ENCODE measurements around the gene ITGBL1. TPM values are rescaled to one million over a fixed set of nuclear protein-coding genes. Genes with fewer than 3 reads are reported as not detected.

ITGBL1 gene
- total and polyA plus RNA-seq, 2 of the 8 experiments (the other 6 are each of a cell fraction or from before 2014, with no cell fraction given): not detected

DNA sequence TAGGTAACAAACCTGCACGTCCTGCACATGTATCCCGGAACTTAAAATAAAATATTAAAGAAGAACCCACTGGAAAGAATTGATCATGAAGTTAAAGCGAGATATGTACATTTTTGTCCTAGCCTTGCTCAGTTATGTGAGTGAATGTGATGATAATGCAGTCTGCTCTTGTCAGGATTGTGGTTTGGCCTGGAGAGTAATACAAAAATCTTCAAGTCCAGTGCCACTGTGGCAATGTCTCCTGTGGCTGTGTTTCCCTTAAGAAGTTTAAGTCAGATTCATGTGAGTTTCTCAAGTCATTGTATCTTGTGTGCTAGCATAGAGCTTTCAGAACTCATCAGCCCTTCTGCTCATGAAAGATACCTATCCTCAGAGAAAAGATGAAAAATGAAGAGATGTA lies 18.0 kb upstream of the ITGBL1 start:
- Histone ChIP-seq H2BK120ac (replicated peaks; ENCODE audit: low read depth, low read length) (no peak overlapping the region), H4K20me1 (replicated peaks in 1 of 2; ENCODE audit: control insufficient read depth in 1 of 2, insufficient read depth in 2 of 2, low read length in 2 of 2) (no peaks in the 10 kb centered on the region), H3K79me1 (ENCODE audit: low read depth, low read length) (no peaks in the 10 kb centered on the region), H3K4ac (replicated peaks; ENCODE audit: insufficient read length, low read depth, low read length) (no peak overlapping the region), H3K18ac (ENCODE audit: extremely low read depth, low read length) (no peak overlapping the region), H3K36me3 (ENCODE audit: control insufficient read depth in 2 of 4, insufficient read depth in 4 of 4, low read length in 3 of 4) (no peaks in the 10 kb centered on the region), H4K91ac (replicated peaks; ENCODE audit: insufficient read length, low read length) (no peak overlapping the region), H2BK15ac (ENCODE audit: low read length) (no peak overlapping the region), H3K27me3 (replicated peaks in 1 of 4; ENCODE audit: control insufficient read depth in 3 of 4, extremely low read depth in 1 of 4, insufficient read depth in 3 of 4, low read length in 3 of 4) (no peaks in the 10 kb centered on the region), H3K14ac (ENCODE audit: insufficient read length) (no peak overlapping the region), H3K9ac (replicated peaks in 1 of 4; ENCODE audit: extremely low read depth in 1 of 4, low read depth in 3 of 4, low read length in 3 of 4) (no peak overlapping the region), H3K27ac (ENCODE audit: low read depth, low read length) (no peak overlapping the region), H3K23ac (ENCODE audit: insufficient read length) (no peak overlapping the region), H3K4me2 (ENCODE audit: insufficient read depth in 1 of 2, low read depth in 2 of 2, low read length in 2 of 2) (no peak overlapping the region), H3K79me2 (ENCODE audit: control insufficient read depth in 1 of 2, insufficient read depth in 2 of 2, low read length in 2 of 2) (no peaks in the 10 kb centered on the region), H3K4me1 (replicated peaks in 1 of 4; ENCODE audit: control insufficient read depth in 3 of 4, insufficient read depth in 4 of 4, low read length in 3 of 4) (no peaks in the 10 kb centered on the region), H3K56ac (replicated peaks; ENCODE audit: insufficient read length, low read depth, low read length) (no peak overlapping the region), H2BK20ac (ENCODE audit: low read length) (no peak overlapping the region), H2BK12ac (ENCODE audit: low read depth, low read length) (no peak overlapping the region), H4K8ac (ENCODE audit: extremely low read depth, insufficient read depth, low read length) (no peak overlapping the region), H2BK5ac (ENCODE audit: low read depth, low read length) (no peak overlapping the region), H2AK5ac (ENCODE audit: low read depth, low read length) (no peak overlapping the region), H4K5ac (ENCODE audit: insufficient read length, low read depth, low read length) (no peak overlapping the region), H2AFZ (ENCODE audit: low read length) (no peak overlapping the region), H3K9me3 (ENCODE audit: insufficient read depth in 2 of 2, low read depth in 1 of 2, low read length in 1 of 2) (no peaks in the 10 kb centered on the region), H3K4me3 (ENCODE audit: extremely low read depth in 1 of 4, insufficient read depth in 2 of 4, low read depth in 3 of 4, low read length in 4 of 4) (no peak overlapping the region), H3K23me2 (ENCODE audit: low read depth, low read length) (no peaks in the 10 kb centered on the region)
- no peak for FAIRE-seq
- TF ChIP-seq YY1 (IDR thresholded peaks at IDR 0.05; ENCODE audit: low read depth, low read length) (no peak), SP4 (IDR thresholded peaks at IDR 0.05; ENCODE audit: low read length) (no peak), RXRA (IDR thresholded peaks at IDR 0.05; ENCODE audit: insufficient read depth, low read depth, low read length) (no peak), TBP (IDR thresholded peaks at IDR 0.05; ENCODE audit: low read depth, low read length) (no peak), KDM1A (IDR thresholded peaks at IDR 0.05; ENCODE audit: borderline replicate concordance, low read length) (no peak), JUN (IDR thresholded peaks at IDR 0.05; ENCODE audit: low read depth, low read length) (no peak), TAF1 (IDR thresholded peaks at IDR 0.05; ENCODE audit: low read depth, low read length) (no peak), CREB1 (IDR thresholded peaks at IDR 0.05) (no peak), CBX5 (IDR thresholded peaks at IDR 0.05; ENCODE audit: low read depth, low read length) (no peak), EP300 (IDR thresholded peaks at IDR 0.05; ENCODE audit: borderline replicate concordance in 1 of 2, low read depth in 2 of 2, low read length in 2 of 2) (no peak), SRF (IDR thresholded peaks at IDR 0.05; ENCODE audit: low read depth, low read length) (no peak), CBX8 (IDR thresholded peaks at IDR 0.05; ENCODE audit: borderline replicate concordance, low read depth, low read length) (no peak), SIRT6 (IDR thresholded peaks at IDR 0.05; ENCODE audit: low read length) (no peak), SAP30 (IDR thresholded peaks at IDR 0.05; ENCODE audit: insufficient read depth, insufficient replicate concordance, low read length) (no peak), HDAC6 (IDR thresholded peaks at IDR 0.05; ENCODE audit: low read depth, low read length) (no peak), MAFK (IDR thresholded peaks at IDR 0.05; ENCODE audit: low read depth, low read length) (no peak)
- CTCF ChIA-PET (ENCODE audit: partially characterized antibody): interaction anchor here (1.3 kb wide), 1 partner anchor 286 kb away, joined by 3 read pairs; no protein-coding TSS in a partner anchor
- POLR2A ChIA-PET (ENCODE audit: partially characterized antibody): no interaction called here
- DNase-seq (ENCODE audit: low read depth in 1 of 2, low spot score in 2 of 2): no peak
- WGBS, 2 experiments (ENCODE audit: extremely low coverage in 1 of 2, insufficient coverage in 1 of 2, insufficient read length in 1 of 2, insufficient replicate concordance in 2 of 2, low coverage in 1 of 2, low lambda C conversion rate in 2 of 2, missing lambda C conversion rate in 1 of 2): 82% methylated on average over 3 of the region's 3 CpGs; no CpG with 5 or more reads in 1 of the 2 experiments
